ENCODE measurements around the gene LSAMP. TPM values are rescaled to one million over a fixed set of nuclear protein-coding genes. Genes with fewer than 3 reads are reported as not detected.
"Not testable (repeated sequence)": the region's sequence is repeated elsewhere in the genome, so short reads cannot be mapped to it uniquely, and the experiment has no call there.

The LSAMP gene
- total RNA-seq, 3 donors from 2014 or later: 0.78 to 39.8 (median 1.9) TPM

- intact Hi-C loops (cut with DNase I, micrococcal nuclease): no loop called here
Observed at GRCh38 chr3:116233711-116234357, 211.5 kb downstream of the LSAMP start.

GRCh38 chr3:116230431-116231020 lies 214.8 kb downstream of the LSAMP start:
- H3K4me3 ChIP-seq: no peak overlapping the region
- no peaks in the 10 kb centered on the region for H3K4me1 ChIP-seq (ENCODE audit: low read depth)
- no peaks in the 10 kb centered on the region for H3K9me3 ChIP-seq
- DNase-seq: no peak
- H3K36me3 ChIP-seq (ENCODE audit: low read depth): no peaks in the 10 kb centered on the region
- no peak for TF ChIP-seq CTCF (IDR thresholded peaks at IDR 0.05)
- no peak for ATAC-seq
- intact Hi-C loops (cut with DNase I, micrococcal nuclease): no loop called here

More at GRCh38 chr3:116233711-116234357, 211.5 kb downstream of the LSAMP start:
- no peak for TF ChIP-seq CTCF (IDR thresholded peaks at IDR 0.05)
- Histone ChIP-seq H3K4me3 (no peak overlapping the region), H3K36me3 (ENCODE audit: low read depth) (no peaks in the 10 kb centered on the region), H3K9me3 (no peaks in the 10 kb centered on the region), H3K4me1 (ENCODE audit: low read depth) (no peaks in the 10 kb centered on the region)
- DNase-seq (no peak), ATAC-seq (no peak)

- H3K36me3 ChIP-seq (ENCODE audit: low read depth): no peaks in the 10 kb centered on the region
- H3K9me3 ChIP-seq: no peaks in the 10 kb centered on the region
- no peak overlapping the region for H3K4me3 ChIP-seq
- DNase-seq: no peak
- H3K4me1 ChIP-seq (ENCODE audit: low read depth): no peaks in the 10 kb centered on the region
- no peak for TF ChIP-seq CTCF (IDR thresholded peaks at IDR 0.05)
- intact Hi-C loops (cut with DNase I, micrococcal nuclease): no loop called here
- ATAC-seq: no peak
Observed at GRCh38 chr3:116226266-116226665, 219.0 kb downstream of the LSAMP start.

GRCh38 chr3:116216761-116217160 lies 228.5 kb downstream of the LSAMP start:
- H3K36me3 ChIP-seq (ENCODE audit: low read depth): no peaks in the 10 kb centered on the region
- intact Hi-C loops (cut with DNase I, micrococcal nuclease): no loop called here
- H3K4me1 ChIP-seq (ENCODE audit: low read depth): no peaks in the 10 kb centered on the region
- ATAC-seq (no peak), DNase-seq (no peak)
- no peaks in the 10 kb centered on the region for H3K9me3 ChIP-seq
- TF ChIP-seq CTCF (IDR thresholded peaks at IDR 0.05): no peak
- no peak overlapping the region for H3K4me3 ChIP-seq

- no peak for TF ChIP-seq CTCF (IDR thresholded peaks at IDR 0.05)
Observed at GRCh38 chr3:116211901-116212300, 233.4 kb downstream of the LSAMP start.

GRCh38 chr3:116208830-116209229 lies 236.5 kb downstream of the LSAMP start:
- H3K9me3 ChIP-seq; H3K4me3 ChIP-seq; intact Hi-C loops (cut with DNase I, micrococcal nuclease); H3K4me1 ChIP-seq (ENCODE audit: low read depth); H3K36me3 ChIP-seq (ENCODE audit: low read depth); DNase-seq; ATAC-seq: not testable (repeated sequence)

More at GRCh38 chr3:116211901-116212300, 233.4 kb downstream of the LSAMP start:
- Histone ChIP-seq H3K4me3 (no peak overlapping the region), H3K36me3 (ENCODE audit: low read depth) (no peaks in the 10 kb centered on the region), H3K9me3 (no peaks in the 10 kb centered on the region), H3K4me1 (ENCODE audit: low read depth) (no peaks in the 10 kb centered on the region)
- no peak for ATAC-seq
- intact Hi-C loops (cut with DNase I, micrococcal nuclease): no loop called here
- no peak for DNase-seq
